Osteoblast (primary cell): ENCODE results near the gene SEPTIN5. TPM values are rescaled to one million over a fixed set of nuclear protein-coding genes. Genes with fewer than 3 reads are reported as not detected.

Source experiments
- DNase-seq: peaks from one replicate; pipeline ENCODE4 v3.0.0; 2011; ENCODE audit warnings: low spot score, mixed read lengths; ENCODE audit not compliant: insufficient read length; ENCODE audit errors: missing footprints
- H2AFZ ChIP-seq: 2 replicates; pipeline ENCODE4 v1.6.0; 2011; ENCODE audit warnings: mild to moderate bottlenecking, low read length
- H3K27ac ChIP-seq: 2 replicates; pipeline ENCODE4 v1.5.1; 2011; ENCODE audit warnings: mild to moderate bottlenecking, low read depth, low read length, moderate library complexity
- H3K27me3 ChIP-seq: 2 replicates; pipeline ENCODE4 v1.6.0; 2012; ENCODE audit warnings: mild to moderate bottlenecking, control low read depth, inconsistent platforms, low read length, moderate library complexity; ENCODE audit not compliant: insufficient read depth
- H3K36me3 ChIP-seq: 2 replicates; pipeline ENCODE4 v1.5.1; 2011; ENCODE audit warnings: mild to moderate bottlenecking, low read length, control low read depth, moderate library complexity; ENCODE audit not compliant: insufficient read depth
- H3K4me1 ChIP-seq: 2 replicates; pipeline ENCODE4 v1.5.1; 2011; ENCODE audit warnings: mild to moderate bottlenecking, low read length, control low read depth, moderate library complexity; ENCODE audit not compliant: insufficient read depth
- H3K4me2 ChIP-seq: 2 replicates; pipeline ENCODE4 v1.6.0; 2011; ENCODE audit warnings: mild to moderate bottlenecking, low read length; ENCODE audit not compliant: insufficient read depth
- H3K4me3 ChIP-seq: fragments of 200-600 bp; sonication (generic); 3 replicates; pipeline ENCODE4 v1.5.1; 2012; ENCODE audit warnings: mild to moderate bottlenecking, low read length, inconsistent platforms; ENCODE audit not compliant: insufficient read depth
- H3K79me2 ChIP-seq: 2 replicates; pipeline ENCODE4 v1.6.0; 2012; ENCODE audit warnings: mild to moderate bottlenecking, low read length, control low read depth, inconsistent platforms; ENCODE audit not compliant: insufficient read depth
- H3K9me3 ChIP-seq: 2 replicates; pipeline ENCODE4 v1.5.1; 2011; ENCODE audit warnings: low read depth, low read length, control low read depth
- H4K20me1 ChIP-seq: 2 replicates; pipeline ENCODE4 v1.6.0; 2012; ENCODE audit warnings: mild to moderate bottlenecking, low read length, control low read depth; ENCODE audit not compliant: insufficient read depth
- total RNA-seq: library from RNA; depleted of rRNA; stranded (reverse); fragments of >200 nt; gene quantifications from 2 replicates; pipeline ENCODE4 v1.2.3, GENCODE V29; 2012
- TF ChIP-seq, protein P1 (sequence below): IDR thresholded peaks from 2 replicates; pipeline ENCODE4 v1.5.1; 2011; ENCODE audit warnings: mild to moderate bottlenecking, low read depth, low read length, moderate library complexity; ENCODE audit errors: extremely low read depth

The SEPTIN5 gene
- total RNA-seq, 1 donor = 14.5 TPM

DNA sequence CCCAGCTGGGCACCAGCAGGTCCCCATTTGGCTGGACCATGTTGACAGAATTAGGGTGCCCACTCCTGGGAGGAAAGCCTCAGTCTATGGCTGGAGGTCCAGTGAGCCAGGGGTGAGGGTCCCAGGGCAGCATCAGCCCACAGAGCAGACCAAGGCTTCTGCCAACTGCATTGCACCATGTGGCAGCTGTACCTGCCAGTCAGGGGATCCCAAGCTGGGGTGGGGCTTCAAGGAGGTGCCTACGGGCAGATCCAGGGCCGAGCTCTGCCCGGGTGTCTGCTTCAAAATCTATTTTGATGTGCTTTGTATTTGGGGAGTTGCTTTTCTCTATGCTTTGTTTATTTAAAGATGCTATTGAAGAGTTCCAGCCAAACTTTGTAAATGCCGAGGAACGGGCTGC, 19.5 kb downstream of the SEPTIN5 start:
- TF ChIP-seq, protein P1, sequence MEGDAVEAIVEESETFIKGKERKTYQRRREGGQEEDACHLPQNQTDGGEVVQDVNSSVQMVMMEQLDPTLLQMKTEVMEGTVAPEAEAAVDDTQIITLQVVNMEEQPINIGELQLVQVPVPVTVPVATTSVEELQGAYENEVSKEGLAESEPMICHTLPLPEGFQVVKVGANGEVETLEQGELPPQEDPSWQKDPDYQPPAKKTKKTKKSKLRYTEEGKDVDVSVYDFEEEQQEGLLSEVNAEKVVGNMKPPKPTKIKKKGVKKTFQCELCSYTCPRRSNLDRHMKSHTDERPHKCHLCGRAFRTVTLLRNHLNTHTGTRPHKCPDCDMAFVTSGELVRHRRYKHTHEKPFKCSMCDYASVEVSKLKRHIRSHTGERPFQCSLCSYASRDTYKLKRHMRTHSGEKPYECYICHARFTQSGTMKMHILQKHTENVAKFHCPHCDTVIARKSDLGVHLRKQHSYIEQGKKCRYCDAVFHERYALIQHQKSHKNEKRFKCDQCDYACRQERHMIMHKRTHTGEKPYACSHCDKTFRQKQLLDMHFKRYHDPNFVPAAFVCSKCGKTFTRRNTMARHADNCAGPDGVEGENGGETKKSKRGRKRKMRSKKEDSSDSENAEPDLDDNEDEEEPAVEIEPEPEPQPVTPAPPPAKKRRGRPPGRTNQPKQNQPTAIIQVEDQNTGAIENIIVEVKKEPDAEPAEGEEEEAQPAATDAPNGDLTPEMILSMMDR = no peak
- Histone ChIP-seq H3K4me3 (no peak overlapping the region), H2AFZ (no peak overlapping the region), H4K20me1 (no peaks in the 10 kb centered on the region), H3K4me2 (no peak overlapping the region), H3K36me3 (no peaks in the 10 kb centered on the region), H3K27me3 (no peaks in the 10 kb centered on the region), H3K27ac (no peak overlapping the region), H3K9me3 (no peaks in the 10 kb centered on the region), H3K79me2 (no peaks in the 10 kb centered on the region), H3K4me1 (no peaks in the 10 kb centered on the region)
- no peak for DNase-seq

GRCh38 chr22:19734163-19734562, 19.9 kb downstream of the SEPTIN5 start:
- Histone ChIP-seq H3K4me2 (no peak overlapping the region), H3K36me3 (no peaks in the 10 kb centered on the region), H3K4me3 (no peak overlapping the region), H3K9me3 (no peaks in the 10 kb centered on the region), H3K27ac (no peak overlapping the region), H3K27me3 (no peaks in the 10 kb centered on the region), H3K4me1 (no peaks in the 10 kb centered on the region), H4K20me1 (no peaks in the 10 kb centered on the region), H3K79me2 (no peaks in the 10 kb centered on the region), H2AFZ (no peak overlapping the region)
- TF ChIP-seq, protein P1 = no peak
- no peak for DNase-seq

GRCh38 chr22:19734837-19735382, 20.6 kb downstream of the SEPTIN5 start:
- Histone ChIP-seq H3K36me3 (no peaks in the 10 kb centered on the region), H2AFZ (no peak overlapping the region), H3K4me1 (no peaks in the 10 kb centered on the region), H3K27me3 (no peaks in the 10 kb centered on the region), H3K79me2 (no peaks in the 10 kb centered on the region), H3K4me3 (no peak overlapping the region), H3K27ac (no peak overlapping the region), H3K9me3 (no peaks in the 10 kb centered on the region), H3K4me2 (no peak overlapping the region), H4K20me1 (no peaks in the 10 kb centered on the region)
- TF ChIP-seq, protein P1 = no peak
- DNase-seq = no peak

GRCh38 chr22:19735665-19736510, 21.6 kb downstream of the SEPTIN5 start:
- Histone ChIP-seq H3K27me3 (no peaks in the 10 kb centered on the region), H3K4me1 (no peaks in the 10 kb centered on the region), H3K79me2 (no peaks in the 10 kb centered on the region), H4K20me1 (no peaks in the 10 kb centered on the region), H3K4me3 (no peak overlapping the region), H3K9me3 (no peaks in the 10 kb centered on the region), H3K4me2 (no peak overlapping the region), H3K36me3 (no peaks in the 10 kb centered on the region), H3K27ac (no peak overlapping the region), H2AFZ (no peak overlapping the region)
- TF ChIP-seq, protein P1 = no peak
- no peak for DNase-seq
